K562 (cell line): ENCODE measurements around the gene ALOX12. TPM values are rescaled to one million over a fixed set of nuclear protein-coding genes. Genes with fewer than 3 reads are reported as not detected.

Experiments used
- BRCA1 ChIP-seq, 2 experiments: fragments of 450-650 bp in 1 of 2; sonication (generic) in 1 of 2; formaldehyde crosslinking in 1 of 2; IDR thresholded peaks; 2 replicates each; pipeline versions ENCODE4 v1.5.0 to v1.6.1; 2017 to 2020; ENCODE audit warnings: mild to moderate bottlenecking in 1 of 2, missing genetic modification reagents in 1 of 2
- BRD9 ChIP-seq: fragments of 450-650 bp; IDR thresholded peaks from 2 replicates; pipeline ENCODE4 v1.6.1; 2018; ENCODE audit warnings: low read depth; ENCODE audit not compliant: partially characterized antibody
- CHD2 ChIP-seq: IDR thresholded peaks from 2 replicates; pipeline ENCODE4 v1.6.1; 2011; ENCODE audit warnings: low read depth, low read length
- FOSL1 ChIP-seq: fragments of 200-800 bp; sonication (Bioruptor generic); conservative IDR thresholded peaks from 2 replicates; pipeline ENCODE4 v1.6.1; 2016; ENCODE audit warnings: missing genetic modification characterization, missing compliant biosample characterization
- NEUROD1 ChIP-seq: fragments of 150-350 bp; IDR thresholded peaks from 2 replicates; pipeline ENCODE4 v1.6.1; 2014; ENCODE audit warnings: borderline replicate concordance, low read length, low read depth; ENCODE audit not compliant: partially characterized antibody
- NR2F6 ChIP-seq: fragments of 450-650 bp; formaldehyde crosslinking; IDR thresholded peaks from 2 replicates; pipeline ENCODE4 v1.4.0; 2020; ENCODE audit warnings: mild to moderate bottlenecking
- RFX7 ChIP-seq: fragments of 250-450 bp; sonication (Bioruptor Pico); IDR thresholded peaks from 2 replicates; pipeline ENCODE4 v1.5.1; 2021; ENCODE audit warnings: mild to moderate bottlenecking
- STAT6 ChIP-seq: sonication (generic); formaldehyde crosslinking; IDR thresholded peaks from 2 replicates; pipeline ENCODE4 v1.8.1; 2023; ENCODE audit warnings: mild to moderate bottlenecking, missing genetic modification reagents
- TCF7 ChIP-seq: sonication (generic); IDR thresholded peaks from 2 replicates; pipeline ENCODE4 v1.6.1; 2016; ENCODE audit warnings: antibody characterized with exemption, borderline replicate concordance
- TFAP4 ChIP-seq: sonication (generic); formaldehyde crosslinking; IDR thresholded peaks from 2 replicates; pipeline ENCODE4 v1.8.0; 2022; ENCODE audit warnings: missing genetic modification reagents, mild to moderate bottlenecking, moderate library complexity, borderline replicate concordance
- ZEB2 ChIP-seq: fragments of 450-650 bp; IDR thresholded peaks from 2 replicates; pipeline ENCODE4 v1.6.1; 2016
- ZFP1 ChIP-seq: fragments of 450-650 bp; formaldehyde crosslinking; IDR thresholded peaks from 2 replicates; pipeline ENCODE4 v1.4.0; 2020; ENCODE audit warnings: mild to moderate bottlenecking, mixed read lengths
- ZNF12 ChIP-seq: sonication (generic); formaldehyde crosslinking; IDR thresholded peaks from 2 replicates; pipeline ENCODE4 v1.4.0; 2020; ENCODE audit warnings: mild to moderate bottlenecking, missing genetic modification reagents
- ZNF592 ChIP-seq: fragments of 450-650 bp; IDR thresholded peaks from 2 replicates; pipeline ENCODE4 v1.6.1; 2017; ENCODE audit warnings: antibody characterized with exemption, mild to moderate bottlenecking
- ZZZ3 ChIP-seq: fragments of 450-650 bp; IDR thresholded peaks from 2 replicates; pipeline ENCODE4 v1.6.1; 2016; ENCODE audit warnings: antibody characterized with exemption, mild to moderate bottlenecking, moderate library complexity
- polyA plus RNA-seq, 8 experiments: library from polyadenylated mRNA; depleted of rRNA in 4 of 8; stranded (reverse) in 5 of 8; unstranded in 3 of 8; fragments of >200 nt; fragmentation: Nextera tagmentation in 2 of 8; fragmentation: Illumina TruSeq in 1 of 8; extraction: Ambion mirVana in 2 of 8; extraction: Trizol in 1 of 8; gene quantifications; 2 replicates each; pipeline versions ENCODE4 v1.2.1 to v1.2.3, GENCODE V29; 2011 to 2014; ENCODE audit warnings: inconsistent platforms in 1 of 8, missing spikeins in 1 of 8
- total RNA-seq, 7 experiments: library from RNA; depleted of rRNA in 6 of 7; stranded (reverse); fragments of >200 nt in 6 of 7; fragmentation: Illumina TruSeq in 2 of 7; extraction: Trizol in 2 of 7; gene quantifications; 2 replicates each; pipeline versions ENCODE4 v1.2.1 to v1.2.3, GENCODE V29; 2011 to 2021; ENCODE audit warnings: low replicate concordance in 1 of 7
- TF ChIP-seq, protein P1 (sequence below): fragments of 200-400 bp; formaldehyde crosslinking; IDR thresholded peaks from 2 replicates; pipeline ENCODE4 v1.6.1; 2017; ENCODE audit warnings: mild to moderate bottlenecking, low read depth, low read length, moderate library complexity
- TF ChIP-seq, protein P2 (sequence below): sonication (generic); formaldehyde crosslinking; IDR thresholded peaks from 2 replicates; pipeline ENCODE4 v1.8.0; 2022; ENCODE audit warnings: missing genetic modification reagents, mild to moderate bottlenecking, borderline replicate concordance

The ALOX12 gene
- total and polyA plus RNA-seq, 9 of the 15 experiments (the other 6 are each of a cell fraction or from before 2014, with no cell fraction given): 0.09 to 1.1 (median 0.47) TPM; not detected in 1

DNA sequence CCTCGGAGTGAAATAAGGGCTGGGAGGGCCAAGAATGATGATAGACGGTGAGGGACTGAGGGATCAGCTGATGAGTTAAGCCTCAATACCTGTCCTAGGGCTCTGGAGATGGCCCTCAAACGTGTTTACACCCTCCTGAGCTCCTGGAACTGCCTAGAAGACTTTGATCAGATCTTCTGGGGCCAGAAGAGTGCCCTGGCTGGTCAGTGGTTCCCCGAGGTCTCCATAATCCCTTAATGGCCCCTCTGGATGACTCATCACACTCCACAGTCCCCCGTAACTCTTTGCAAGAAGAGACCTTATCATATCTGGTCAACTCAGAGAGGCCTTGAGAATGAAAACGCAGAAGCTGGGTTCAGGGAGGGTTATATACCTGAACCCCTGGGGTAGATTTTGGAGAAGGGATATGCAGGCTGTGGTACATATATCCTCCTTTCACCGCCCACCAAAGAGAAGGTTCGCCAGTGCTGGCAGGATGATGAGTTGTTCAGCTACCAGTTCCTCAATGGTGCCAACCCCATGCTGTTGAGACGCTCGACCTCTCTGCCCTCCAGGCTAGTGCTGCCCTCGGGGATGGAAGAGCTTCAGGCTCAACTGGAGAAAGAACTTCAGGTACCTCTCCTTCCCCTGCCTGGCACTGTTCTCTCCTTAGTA, 3.1 kb downstream of the ALOX12 start (continued):
- TF ChIP-seq FOSL1 (tag) (peak; percentile 94), ZNF592 (peak; percentile 82), ZZZ3 (no peak), BRD9 (no peak), ZEB2 (peak; percentile 84), ZNF12 (CRISPR knock-in tag) (no peak), RFX7 (CRISPR knock-in tag) (no peak), ZFP1 (CRISPR knock-in tag) (no peak), STAT6 (CRISPR knock-in tag) (no peak), NR2F6 (CRISPR knock-in tag) (no peak), TCF7 (no peak), BRCA1 (IDR thresholded peaks at IDR 0.05) (no peak), BRCA1 (CRISPR knock-in tag; IDR thresholded peaks at IDR 0.05) (no peak), TFAP4 (CRISPR knock-in tag) (peak; percentile 73; the same call in 1 of the 2 replicates), NEUROD1 (no peak), CHD2 (no peak; the same call in 1 of the 2 replicates)
- TF ChIP-seq, protein P1, sequence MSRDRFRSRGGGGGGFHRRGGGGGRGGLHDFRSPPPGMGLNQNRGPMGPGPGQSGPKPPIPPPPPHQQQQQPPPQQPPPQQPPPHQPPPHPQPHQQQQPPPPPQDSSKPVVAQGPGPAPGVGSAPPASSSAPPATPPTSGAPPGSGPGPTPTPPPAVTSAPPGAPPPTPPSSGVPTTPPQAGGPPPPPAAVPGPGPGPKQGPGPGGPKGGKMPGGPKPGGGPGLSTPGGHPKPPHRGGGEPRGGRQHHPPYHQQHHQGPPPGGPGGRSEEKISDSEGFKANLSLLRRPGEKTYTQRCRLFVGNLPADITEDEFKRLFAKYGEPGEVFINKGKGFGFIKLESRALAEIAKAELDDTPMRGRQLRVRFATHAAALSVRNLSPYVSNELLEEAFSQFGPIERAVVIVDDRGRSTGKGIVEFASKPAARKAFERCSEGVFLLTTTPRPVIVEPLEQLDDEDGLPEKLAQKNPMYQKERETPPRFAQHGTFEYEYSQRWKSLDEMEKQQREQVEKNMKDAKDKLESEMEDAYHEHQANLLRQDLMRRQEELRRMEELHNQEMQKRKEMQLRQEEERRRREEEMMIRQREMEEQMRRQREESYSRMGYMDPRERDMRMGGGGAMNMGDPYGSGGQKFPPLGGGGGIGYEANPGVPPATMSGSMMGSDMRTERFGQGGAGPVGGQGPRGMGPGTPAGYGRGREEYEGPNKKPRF: no peak
- TF ChIP-seq, protein P2, sequence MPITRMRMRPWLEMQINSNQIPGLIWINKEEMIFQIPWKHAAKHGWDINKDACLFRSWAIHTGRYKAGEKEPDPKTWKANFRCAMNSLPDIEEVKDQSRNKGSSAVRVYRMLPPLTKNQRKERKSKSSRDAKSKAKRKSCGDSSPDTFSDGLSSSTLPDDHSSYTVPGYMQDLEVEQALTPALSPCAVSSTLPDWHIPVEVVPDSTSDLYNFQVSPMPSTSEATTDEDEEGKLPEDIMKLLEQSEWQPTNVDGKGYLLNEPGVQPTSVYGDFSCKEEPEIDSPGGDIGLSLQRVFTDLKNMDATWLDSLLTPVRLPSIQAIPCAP: no peak
